ENCODE results near the gene DDX31. TPM values are rescaled to one million over a fixed set of nuclear protein-coding genes. Genes with fewer than 3 reads are reported as not detected.

The DDX31 gene
- total RNA-seq, 1 experiment from 2014 or later, result 25.8 TPM

DNA sequence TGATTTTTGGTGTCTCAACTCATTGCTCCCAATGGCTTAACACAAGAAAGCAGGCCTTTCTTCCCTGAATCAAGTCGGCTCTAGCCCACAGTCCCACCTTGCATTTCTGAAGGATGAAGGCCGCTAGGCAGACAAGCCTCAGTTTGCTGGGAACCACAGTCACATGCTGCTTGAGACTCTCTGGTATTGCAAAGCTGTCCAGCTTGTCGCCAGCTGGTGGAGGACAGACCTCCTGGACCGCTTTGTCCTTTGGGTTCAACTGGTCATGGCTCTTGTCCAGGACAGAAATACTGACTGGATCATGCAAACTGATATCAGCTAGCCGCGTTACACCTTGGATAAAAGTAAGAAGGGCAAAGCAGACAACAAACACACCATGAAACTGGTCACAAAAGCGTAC lies 23.1 kb downstream of the DDX31 start (continued):
- TF ChIP-seq, protein P1, sequence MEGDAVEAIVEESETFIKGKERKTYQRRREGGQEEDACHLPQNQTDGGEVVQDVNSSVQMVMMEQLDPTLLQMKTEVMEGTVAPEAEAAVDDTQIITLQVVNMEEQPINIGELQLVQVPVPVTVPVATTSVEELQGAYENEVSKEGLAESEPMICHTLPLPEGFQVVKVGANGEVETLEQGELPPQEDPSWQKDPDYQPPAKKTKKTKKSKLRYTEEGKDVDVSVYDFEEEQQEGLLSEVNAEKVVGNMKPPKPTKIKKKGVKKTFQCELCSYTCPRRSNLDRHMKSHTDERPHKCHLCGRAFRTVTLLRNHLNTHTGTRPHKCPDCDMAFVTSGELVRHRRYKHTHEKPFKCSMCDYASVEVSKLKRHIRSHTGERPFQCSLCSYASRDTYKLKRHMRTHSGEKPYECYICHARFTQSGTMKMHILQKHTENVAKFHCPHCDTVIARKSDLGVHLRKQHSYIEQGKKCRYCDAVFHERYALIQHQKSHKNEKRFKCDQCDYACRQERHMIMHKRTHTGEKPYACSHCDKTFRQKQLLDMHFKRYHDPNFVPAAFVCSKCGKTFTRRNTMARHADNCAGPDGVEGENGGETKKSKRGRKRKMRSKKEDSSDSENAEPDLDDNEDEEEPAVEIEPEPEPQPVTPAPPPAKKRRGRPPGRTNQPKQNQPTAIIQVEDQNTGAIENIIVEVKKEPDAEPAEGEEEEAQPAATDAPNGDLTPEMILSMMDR (IDR thresholded peaks at IDR 0.05 in 2 of 3, conservative IDR thresholded peaks at IDR 0.05 in 1 of 3; ENCODE audit: borderline replicate concordance in 1 of 3, insufficient read depth in 1 of 3, low read depth in 2 of 3, low read length in 2 of 3), result no peak
- TF ChIP-seq POLR2AphosphoS5 (IDR thresholded peaks at IDR 0.05; ENCODE audit: low read depth, low read length) (no peak), SP1 (IDR thresholded peaks at IDR 0.05; ENCODE audit: low read depth) (no peak), CEBPB (IDR thresholded peaks at IDR 0.05; ENCODE audit: low read depth) (no peak)

DNA sequence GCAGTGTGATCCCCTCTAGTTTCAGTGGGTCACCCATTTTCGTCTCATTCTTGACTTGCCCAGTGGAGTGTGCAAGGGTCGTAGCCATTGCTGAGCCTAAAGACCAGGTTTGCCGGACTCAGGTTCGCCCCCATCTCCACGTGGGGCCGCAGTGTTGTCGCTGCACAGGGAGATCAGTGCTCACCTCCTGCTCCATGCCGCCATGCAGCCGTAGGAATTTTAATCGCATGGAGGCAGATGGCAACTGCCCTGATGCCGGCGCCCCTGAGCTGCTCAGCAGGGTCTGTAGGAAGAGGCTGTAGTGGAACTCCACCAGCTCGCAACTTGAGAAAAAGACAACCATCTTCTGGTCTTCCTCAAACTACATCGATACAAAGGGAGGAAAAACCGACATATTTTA lies 24.1 kb downstream of the DDX31 start:
- BruUV-seq (replicated peaks), result no TSS peak
- no peaks in the 10 kb centered on the region for H3K4me1 ChIP-seq (ENCODE audit: control insufficient read depth in 1 of 2, insufficient read depth in 2 of 2, low read length in 2 of 2)
- POLR2A ChIA-PET, result no interaction called here
- H3K4me3 ChIP-seq (replicated peaks in 1 of 2; ENCODE audit: low read depth in 1 of 2, low read length in 2 of 2), result no peak overlapping the region
- no peak for TF ChIP-seq ZFX (IDR thresholded peaks at IDR 0.05)
- H3K9me2 ChIP-seq (ENCODE audit: insufficient read depth), result no peaks in the 10 kb centered on the region
- no peak overlapping the region for H3K27ac ChIP-seq (ENCODE audit: low read depth, low read length)
- no peak overlapping the region for H3K9ac ChIP-seq (ENCODE audit: low read length)
- DNase-seq (ENCODE audit: low read depth, low spot score) (no peak), ATAC-seq (no peak)
- no peaks in the 10 kb centered on the region for H3K9me3 ChIP-seq (ENCODE audit: control insufficient read depth in 1 of 2, insufficient read depth in 1 of 2, low read depth in 1 of 2, low read length in 2 of 2)
- no peaks in the 10 kb centered on the region for H4K20me1 ChIP-seq (ENCODE audit: insufficient read depth)
- H3K4me2 ChIP-seq (ENCODE audit: low read length), result no peak overlapping the region
- RAD21 ChIA-PET (ENCODE audit: low non-redundant PET in 1 of 2, low total read pairs in 2 of 2, uncharacterized antibody in 2 of 2, unreplicated experiment in 2 of 2), result no interaction called here
- intact Hi-C loops (cut with micrococcal nuclease), result no loop called here
- peaks cover 8% of the 10 kb centered on the region; the same call in 1 of the 2 replicates for H3K79me2 ChIP-seq (ENCODE audit: insufficient read depth, low read length)
- H3K36me3 ChIP-seq (ENCODE audit: control insufficient read depth in 1 of 2, insufficient read depth in 2 of 2, low read length in 2 of 2), result peaks cover 56 to 62% of the 10 kb centered on the region in 2 experiments; a peak in 3 of 4 replicates
- H3K27me3 ChIP-seq (ENCODE audit: insufficient read depth, low read length), result no peaks in the 10 kb centered on the region
- H2AFZ ChIP-seq (ENCODE audit: low read depth, low read length, poor library complexity, severe bottlenecking), result no peak overlapping the region
- CTCF ChIA-PET, result no interaction called here

DNA sequence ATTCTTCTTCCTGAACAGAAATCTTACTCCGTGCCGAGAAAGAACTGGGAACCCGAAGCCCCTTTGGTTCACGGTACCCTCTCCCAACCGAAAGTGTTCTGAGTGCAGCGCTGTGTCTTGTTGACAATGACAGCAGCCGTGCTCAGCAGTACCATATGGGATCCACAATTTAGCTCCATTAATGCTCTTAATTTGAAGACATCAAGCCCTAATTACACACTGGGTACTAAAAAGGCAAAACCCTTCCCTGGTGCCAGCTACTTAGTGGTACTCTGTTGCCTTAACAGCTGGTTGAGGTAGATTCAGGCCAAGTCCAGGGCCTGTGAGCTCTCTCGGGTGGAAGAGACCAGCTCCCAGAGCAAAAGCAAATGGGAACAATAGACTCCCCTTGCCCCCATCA lies 24.5 kb downstream of the DDX31 start:
- no peaks in the 10 kb centered on the region for H3K4me1 ChIP-seq (ENCODE audit: control insufficient read depth in 1 of 2, insufficient read depth in 2 of 2, low read length in 2 of 2)
- H3K79me2 ChIP-seq (ENCODE audit: insufficient read depth, low read length), result 0 out of 2 replicates have a peak, but pooled peaks cover 7% of the 10 kb centered on the region
- no peaks in the 10 kb centered on the region for H3K9me3 ChIP-seq (ENCODE audit: control insufficient read depth in 1 of 2, insufficient read depth in 1 of 2, low read depth in 1 of 2, low read length in 2 of 2)
- DNase-seq (ENCODE audit: low read depth, low spot score) (no peak), ATAC-seq (no peak)
- ChIA-PET CTCF (interaction anchor here (1.9 kb wide), 1 partner anchor 8 kb away, joined by 11 read pairs; no protein-coding TSS in a partner anchor), RAD21 (ENCODE audit: low non-redundant PET in 1 of 2, low total read pairs in 2 of 2, uncharacterized antibody in 2 of 2, unreplicated experiment in 2 of 2) (no interaction called here), POLR2A (no interaction called here)
- no TSS peak for BruUV-seq (replicated peaks)
- intact Hi-C loops (cut with micrococcal nuclease), result no loop called here
- H4K20me1 ChIP-seq (ENCODE audit: insufficient read depth), result no peaks in the 10 kb centered on the region
- no peak overlapping the region for H3K4me3 ChIP-seq (replicated peaks in 1 of 2; ENCODE audit: low read depth in 1 of 2, low read length in 2 of 2)
- H3K9ac ChIP-seq (ENCODE audit: low read length), result no peak overlapping the region
- no peak overlapping the region for H3K27ac ChIP-seq (ENCODE audit: low read depth, low read length)
- H3K9me2 ChIP-seq (ENCODE audit: insufficient read depth), result no peaks in the 10 kb centered on the region
- no peak overlapping the region for H2AFZ ChIP-seq (ENCODE audit: low read depth, low read length, poor library complexity, severe bottlenecking)
- H3K36me3 ChIP-seq (ENCODE audit: control insufficient read depth in 1 of 2, insufficient read depth in 2 of 2, low read length in 2 of 2), result peaks cover 56 to 60% of the 10 kb centered on the region in 2 experiments; a peak in 3 of 4 replicates
- H3K4me2 ChIP-seq (ENCODE audit: low read length), result no peak overlapping the region
- H3K27me3 ChIP-seq (ENCODE audit: insufficient read depth, low read length), result no peaks in the 10 kb centered on the region
- TF ChIP-seq RAD21 (IDR thresholded peaks at IDR 0.05; ENCODE audit: low read depth) (no peak), POLR2A (IDR thresholded peaks at IDR 0.05; ENCODE audit: borderline replicate concordance, extremely low read depth, insufficient read depth, insufficient read length) (no peak), ELF1 (IDR thresholded peaks at IDR 0.05; ENCODE audit: borderline replicate concordance, low read depth) (no peak), SP1 (IDR thresholded peaks at IDR 0.05; ENCODE audit: low read depth) (no peak), ZNF274 (IDR thresholded peaks at IDR 0.05; ENCODE audit: low read depth, low read length) (no peak), TCF7L2 (IDR thresholded peaks at IDR 0.05; ENCODE audit: borderline replicate concordance, extremely low read depth, insufficient read depth, insufficient read length) (no peak), ZFX (IDR thresholded peaks at IDR 0.05) (no peak), CBX3 (IDR thresholded peaks at IDR 0.05; ENCODE audit: low read depth) (no peak)
- TF ChIP-seq, protein P2, sequence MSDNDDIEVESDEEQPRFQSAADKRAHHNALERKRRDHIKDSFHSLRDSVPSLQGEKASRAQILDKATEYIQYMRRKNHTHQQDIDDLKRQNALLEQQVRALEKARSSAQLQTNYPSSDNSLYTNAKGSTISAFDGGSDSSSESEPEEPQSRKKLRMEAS (IDR thresholded peaks at IDR 0.05), result no peak
- TF ChIP-seq, protein P3, sequence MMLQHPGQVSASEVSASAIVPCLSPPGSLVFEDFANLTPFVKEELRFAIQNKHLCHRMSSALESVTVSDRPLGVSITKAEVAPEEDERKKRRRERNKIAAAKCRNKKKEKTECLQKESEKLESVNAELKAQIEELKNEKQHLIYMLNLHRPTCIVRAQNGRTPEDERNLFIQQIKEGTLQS (IDR thresholded peaks at IDR 0.05), result no peak
- TF ChIP-seq, protein P4, sequence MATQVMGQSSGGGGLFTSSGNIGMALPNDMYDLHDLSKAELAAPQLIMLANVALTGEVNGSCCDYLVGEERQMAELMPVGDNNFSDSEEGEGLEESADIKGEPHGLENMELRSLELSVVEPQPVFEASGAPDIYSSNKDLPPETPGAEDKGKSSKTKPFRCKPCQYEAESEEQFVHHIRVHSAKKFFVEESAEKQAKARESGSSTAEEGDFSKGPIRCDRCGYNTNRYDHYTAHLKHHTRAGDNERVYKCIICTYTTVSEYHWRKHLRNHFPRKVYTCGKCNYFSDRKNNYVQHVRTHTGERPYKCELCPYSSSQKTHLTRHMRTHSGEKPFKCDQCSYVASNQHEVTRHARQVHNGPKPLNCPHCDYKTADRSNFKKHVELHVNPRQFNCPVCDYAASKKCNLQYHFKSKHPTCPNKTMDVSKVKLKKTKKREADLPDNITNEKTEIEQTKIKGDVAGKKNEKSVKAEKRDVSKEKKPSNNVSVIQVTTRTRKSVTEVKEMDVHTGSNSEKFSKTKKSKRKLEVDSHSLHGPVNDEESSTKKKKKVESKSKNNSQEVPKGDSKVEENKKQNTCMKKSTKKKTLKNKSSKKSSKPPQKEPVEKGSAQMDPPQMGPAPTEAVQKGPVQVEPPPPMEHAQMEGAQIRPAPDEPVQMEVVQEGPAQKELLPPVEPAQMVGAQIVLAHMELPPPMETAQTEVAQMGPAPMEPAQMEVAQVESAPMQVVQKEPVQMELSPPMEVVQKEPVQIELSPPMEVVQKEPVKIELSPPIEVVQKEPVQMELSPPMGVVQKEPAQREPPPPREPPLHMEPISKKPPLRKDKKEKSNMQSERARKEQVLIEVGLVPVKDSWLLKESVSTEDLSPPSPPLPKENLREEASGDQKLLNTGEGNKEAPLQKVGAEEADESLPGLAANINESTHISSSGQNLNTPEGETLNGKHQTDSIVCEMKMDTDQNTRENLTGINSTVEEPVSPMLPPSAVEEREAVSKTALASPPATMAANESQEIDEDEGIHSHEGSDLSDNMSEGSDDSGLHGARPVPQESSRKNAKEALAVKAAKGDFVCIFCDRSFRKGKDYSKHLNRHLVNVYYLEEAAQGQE (IDR thresholded peaks at IDR 0.05; ENCODE audit: low read depth), result no peak
